ENCODE results near the gene TMEM139. TPM values are rescaled to one million over a fixed set of nuclear protein-coding genes. Genes with fewer than 3 reads are reported as not detected.

Gene TMEM139
- total RNA-seq, 1 experiment from 2014 or later = 2.0 TPM

- DNase-seq (ENCODE audit: low read depth, low spot score) (no peak), ATAC-seq (no peak)
- Histone ChIP-seq H3K4me1 (ENCODE audit: control insufficient read depth, insufficient read depth, low read length) (peaks cover 21% of the 10 kb centered on the region), H3K27ac (ENCODE audit: low read length) (no peak overlapping the region), H3K4me3 (ENCODE audit: low read depth in 2 of 2, low read length in 2 of 2) (no peak overlapping the region), H3K9me3 (ENCODE audit: control insufficient read depth, insufficient read depth, low read depth, low read length) (peaks cover 4% of the 10 kb centered on the region; the same call in 1 of the 2 replicates), H3K27me3 (ENCODE audit: control insufficient read depth, insufficient read depth, low read length) (no peaks in the 10 kb centered on the region), H3K36me3 (ENCODE audit: control insufficient read depth, insufficient read depth, low read length) (no peaks in the 10 kb centered on the region)
- POLR2A ChIA-PET = no interaction called here
- intact Hi-C loops (cut with micrococcal nuclease; ENCODE audit: unreplicated experiment) = no loop called here
- no TSS peak for BruUV-seq (replicated peaks)
- TF ChIP-seq TCF7L2 (IDR thresholded peaks at IDR 0.05; ENCODE audit: low read depth, low read length) = no peak
- TF ChIP-seq SIN3A (IDR thresholded peaks at IDR 0.05; ENCODE audit: borderline replicate concordance, insufficient read depth, low read depth, low read length) = no peak
- no peak for TF ChIP-seq POLR2AphosphoS5 (IDR thresholded peaks at IDR 0.05; ENCODE audit: low read depth, low read length)
- TF ChIP-seq, protein P1, sequence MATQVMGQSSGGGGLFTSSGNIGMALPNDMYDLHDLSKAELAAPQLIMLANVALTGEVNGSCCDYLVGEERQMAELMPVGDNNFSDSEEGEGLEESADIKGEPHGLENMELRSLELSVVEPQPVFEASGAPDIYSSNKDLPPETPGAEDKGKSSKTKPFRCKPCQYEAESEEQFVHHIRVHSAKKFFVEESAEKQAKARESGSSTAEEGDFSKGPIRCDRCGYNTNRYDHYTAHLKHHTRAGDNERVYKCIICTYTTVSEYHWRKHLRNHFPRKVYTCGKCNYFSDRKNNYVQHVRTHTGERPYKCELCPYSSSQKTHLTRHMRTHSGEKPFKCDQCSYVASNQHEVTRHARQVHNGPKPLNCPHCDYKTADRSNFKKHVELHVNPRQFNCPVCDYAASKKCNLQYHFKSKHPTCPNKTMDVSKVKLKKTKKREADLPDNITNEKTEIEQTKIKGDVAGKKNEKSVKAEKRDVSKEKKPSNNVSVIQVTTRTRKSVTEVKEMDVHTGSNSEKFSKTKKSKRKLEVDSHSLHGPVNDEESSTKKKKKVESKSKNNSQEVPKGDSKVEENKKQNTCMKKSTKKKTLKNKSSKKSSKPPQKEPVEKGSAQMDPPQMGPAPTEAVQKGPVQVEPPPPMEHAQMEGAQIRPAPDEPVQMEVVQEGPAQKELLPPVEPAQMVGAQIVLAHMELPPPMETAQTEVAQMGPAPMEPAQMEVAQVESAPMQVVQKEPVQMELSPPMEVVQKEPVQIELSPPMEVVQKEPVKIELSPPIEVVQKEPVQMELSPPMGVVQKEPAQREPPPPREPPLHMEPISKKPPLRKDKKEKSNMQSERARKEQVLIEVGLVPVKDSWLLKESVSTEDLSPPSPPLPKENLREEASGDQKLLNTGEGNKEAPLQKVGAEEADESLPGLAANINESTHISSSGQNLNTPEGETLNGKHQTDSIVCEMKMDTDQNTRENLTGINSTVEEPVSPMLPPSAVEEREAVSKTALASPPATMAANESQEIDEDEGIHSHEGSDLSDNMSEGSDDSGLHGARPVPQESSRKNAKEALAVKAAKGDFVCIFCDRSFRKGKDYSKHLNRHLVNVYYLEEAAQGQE (IDR thresholded peaks at IDR 0.05; ENCODE audit: insufficient read depth in 1 of 2, low read depth in 2 of 2, low read length in 1 of 2) = no peak
- TF ChIP-seq, protein P2, sequence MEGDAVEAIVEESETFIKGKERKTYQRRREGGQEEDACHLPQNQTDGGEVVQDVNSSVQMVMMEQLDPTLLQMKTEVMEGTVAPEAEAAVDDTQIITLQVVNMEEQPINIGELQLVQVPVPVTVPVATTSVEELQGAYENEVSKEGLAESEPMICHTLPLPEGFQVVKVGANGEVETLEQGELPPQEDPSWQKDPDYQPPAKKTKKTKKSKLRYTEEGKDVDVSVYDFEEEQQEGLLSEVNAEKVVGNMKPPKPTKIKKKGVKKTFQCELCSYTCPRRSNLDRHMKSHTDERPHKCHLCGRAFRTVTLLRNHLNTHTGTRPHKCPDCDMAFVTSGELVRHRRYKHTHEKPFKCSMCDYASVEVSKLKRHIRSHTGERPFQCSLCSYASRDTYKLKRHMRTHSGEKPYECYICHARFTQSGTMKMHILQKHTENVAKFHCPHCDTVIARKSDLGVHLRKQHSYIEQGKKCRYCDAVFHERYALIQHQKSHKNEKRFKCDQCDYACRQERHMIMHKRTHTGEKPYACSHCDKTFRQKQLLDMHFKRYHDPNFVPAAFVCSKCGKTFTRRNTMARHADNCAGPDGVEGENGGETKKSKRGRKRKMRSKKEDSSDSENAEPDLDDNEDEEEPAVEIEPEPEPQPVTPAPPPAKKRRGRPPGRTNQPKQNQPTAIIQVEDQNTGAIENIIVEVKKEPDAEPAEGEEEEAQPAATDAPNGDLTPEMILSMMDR (IDR thresholded peaks at IDR 0.05) = no peak
- CTCF ChIA-PET = interaction anchor here (0.8 kb wide), 1 partner anchor 68 kb away, joined by 3 read pairs; no protein-coding TSS in a partner anchor
- in situ Hi-C loops (cut with HindIII; ENCODE audit: low pct_unique_long_range_greater_than_20kb, low sequenced_read_pairs) = no loop called here
These were observed 1.4 kb upstream of the TMEM139 start for GRCh38 chr7:143283381-143283780.

GRCh38 chr7:143285470-143285778 lies 666 bp downstream of the TMEM139 start:
- no peaks in the 10 kb centered on the region for H3K36me3 ChIP-seq (ENCODE audit: control insufficient read depth, insufficient read depth, low read length)
- in situ Hi-C loops (cut with HindIII; ENCODE audit: low pct_unique_long_range_greater_than_20kb, low sequenced_read_pairs) (no loop called here), intact Hi-C loops (cut with micrococcal nuclease; ENCODE audit: unreplicated experiment) (no loop called here)
- ATAC-seq (peak; percentile 31; the same call in 1 of the 2 replicates), DNase-seq (ENCODE audit: low read depth, low spot score) (no peak)
- peaks cover 24% of the 10 kb centered on the region for H3K4me1 ChIP-seq (ENCODE audit: control insufficient read depth, insufficient read depth, low read length)
- TF ChIP-seq, protein P1 (IDR thresholded peaks at IDR 0.05; ENCODE audit: insufficient read depth in 1 of 2, low read depth in 2 of 2, low read length in 1 of 2) = no peak
- TF ChIP-seq, protein P2 (IDR thresholded peaks at IDR 0.05) = no peak
- TF ChIP-seq TCF7L2 (IDR thresholded peaks at IDR 0.05; ENCODE audit: low read depth, low read length) = no peak
- no peak for TF ChIP-seq POLR2AphosphoS5 (IDR thresholded peaks at IDR 0.05; ENCODE audit: low read depth, low read length)
- TF ChIP-seq SIN3A (IDR thresholded peaks at IDR 0.05; ENCODE audit: borderline replicate concordance, insufficient read depth, low read depth, low read length) = no peak
- BruUV-seq (replicated peaks) = no TSS peak
- peaks cover 4% of the 10 kb centered on the region; the same call in 1 of the 2 replicates for H3K9me3 ChIP-seq (ENCODE audit: control insufficient read depth, insufficient read depth, low read depth, low read length)
- ChIA-PET POLR2A (no interaction called here), CTCF (interaction anchor here (0.5 to 0.9 kb wide), 2 partner anchors 45 to 95 kb away, joined by 3 to 6 read pairs; no protein-coding TSS in a partner anchor)
- H3K27ac ChIP-seq (ENCODE audit: low read length) = peak overlapping the region; percentile 67
- no peaks in the 10 kb centered on the region for H3K27me3 ChIP-seq (ENCODE audit: control insufficient read depth, insufficient read depth, low read length)
- peak overlapping the region in 1 of 2 experiments; percentile 50; a peak in 2 of 4 replicates for H3K4me3 ChIP-seq (ENCODE audit: low read depth in 2 of 2, low read length in 2 of 2)
